ENCODE measurements around the gene HESX1. TPM values are rescaled to one million over a fixed set of nuclear protein-coding genes. Genes with fewer than 3 reads are reported as not detected.

HESX1 gene
- total RNA-seq, 1 experiment from 2014 or later, result 5.6 TPM

GRCh38 chr3:57233799-57234198, 34.0 kb upstream of the HESX1 start:
- Mint-ChIP-seq H3K4me3 (no peak overlapping the region), H3K9me3 (0 out of 2 replicates have a peak, but pooled peaks cover 6% of the 10 kb centered on the region), H3K27ac (no peak overlapping the region), H3K27me3 (ENCODE audit: low read depth) (peaks cover 2% of the 10 kb centered on the region; the same call in 1 of the 2 replicates), H3K36me3 (peaks cover 16% of the 10 kb centered on the region), H3K4me1 (peaks cover 6% of the 10 kb centered on the region)
- DNase-seq (ENCODE audit: low spot score) (no peak), ATAC-seq (no peak)
- TF ChIP-seq NR3C1 (CRISPR knock-in tag; conservative IDR thresholded peaks at IDR 0.05; ENCODE audit: low read depth), result no peak
- TF ChIP-seq, protein P1, sequence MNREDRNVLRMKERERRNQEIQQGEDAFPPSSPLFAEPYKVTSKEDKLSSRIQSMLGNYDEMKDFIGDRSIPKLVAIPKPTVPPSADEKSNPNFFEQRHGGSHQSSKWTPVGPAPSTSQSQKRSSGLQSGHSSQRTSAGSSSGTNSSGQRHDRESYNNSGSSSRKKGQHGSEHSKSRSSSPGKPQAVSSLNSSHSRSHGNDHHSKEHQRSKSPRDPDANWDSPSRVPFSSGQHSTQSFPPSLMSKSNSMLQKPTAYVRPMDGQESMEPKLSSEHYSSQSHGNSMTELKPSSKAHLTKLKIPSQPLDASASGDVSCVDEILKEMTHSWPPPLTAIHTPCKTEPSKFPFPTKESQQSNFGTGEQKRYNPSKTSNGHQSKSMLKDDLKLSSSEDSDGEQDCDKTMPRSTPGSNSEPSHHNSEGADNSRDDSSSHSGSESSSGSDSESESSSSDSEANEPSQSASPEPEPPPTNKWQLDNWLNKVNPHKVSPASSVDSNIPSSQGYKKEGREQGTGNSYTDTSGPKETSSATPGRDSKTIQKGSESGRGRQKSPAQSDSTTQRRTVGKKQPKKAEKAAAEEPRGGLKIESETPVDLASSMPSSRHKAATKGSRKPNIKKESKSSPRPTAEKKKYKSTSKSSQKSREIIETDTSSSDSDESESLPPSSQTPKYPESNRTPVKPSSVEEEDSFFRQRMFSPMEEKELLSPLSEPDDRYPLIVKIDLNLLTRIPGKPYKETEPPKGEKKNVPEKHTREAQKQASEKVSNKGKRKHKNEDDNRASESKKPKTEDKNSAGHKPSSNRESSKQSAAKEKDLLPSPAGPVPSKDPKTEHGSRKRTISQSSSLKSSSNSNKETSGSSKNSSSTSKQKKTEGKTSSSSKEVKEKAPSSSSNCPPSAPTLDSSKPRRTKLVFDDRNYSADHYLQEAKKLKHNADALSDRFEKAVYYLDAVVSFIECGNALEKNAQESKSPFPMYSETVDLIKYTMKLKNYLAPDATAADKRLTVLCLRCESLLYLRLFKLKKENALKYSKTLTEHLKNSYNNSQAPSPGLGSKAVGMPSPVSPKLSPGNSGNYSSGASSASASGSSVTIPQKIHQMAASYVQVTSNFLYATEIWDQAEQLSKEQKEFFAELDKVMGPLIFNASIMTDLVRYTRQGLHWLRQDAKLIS (CRISPR knock-in tag; IDR thresholded peaks at IDR 0.05; ENCODE audit: borderline replicate concordance), result no peak
- TF ChIP-seq ZNF425 (CRISPR knock-in tag; conservative IDR thresholded peaks at IDR 0.05), result no peak
- no peak for TF ChIP-seq MAX (CRISPR knock-in tag; IDR thresholded peaks at IDR 0.05)
- TF ChIP-seq, protein P2, sequence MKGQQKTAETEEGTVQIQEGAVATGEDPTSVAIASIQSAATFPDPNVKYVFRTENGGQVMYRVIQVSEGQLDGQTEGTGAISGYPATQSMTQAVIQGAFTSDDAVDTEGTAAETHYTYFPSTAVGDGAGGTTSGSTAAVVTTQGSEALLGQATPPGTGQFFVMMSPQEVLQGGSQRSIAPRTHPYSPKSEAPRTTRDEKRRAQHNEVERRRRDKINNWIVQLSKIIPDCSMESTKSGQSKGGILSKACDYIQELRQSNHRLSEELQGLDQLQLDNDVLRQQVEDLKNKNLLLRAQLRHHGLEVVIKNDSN (CRISPR knock-in tag; IDR thresholded peaks at IDR 0.05), result no peak
- no peak for TF ChIP-seq TEAD1 (CRISPR knock-in tag; IDR thresholded peaks at IDR 0.05)
- TF ChIP-seq E2F5 (CRISPR knock-in tag; IDR thresholded peaks at IDR 0.05), result no peak
- no peak for TF ChIP-seq ZNF121 (CRISPR knock-in tag; IDR thresholded peaks at IDR 0.05)
- no peak for TF ChIP-seq ZNF138 (CRISPR knock-in tag; conservative IDR thresholded peaks at IDR 0.05)
- TF ChIP-seq ATF6 (CRISPR knock-in tag; IDR thresholded peaks at IDR 0.05), result no peak
- TF ChIP-seq, protein P3, sequence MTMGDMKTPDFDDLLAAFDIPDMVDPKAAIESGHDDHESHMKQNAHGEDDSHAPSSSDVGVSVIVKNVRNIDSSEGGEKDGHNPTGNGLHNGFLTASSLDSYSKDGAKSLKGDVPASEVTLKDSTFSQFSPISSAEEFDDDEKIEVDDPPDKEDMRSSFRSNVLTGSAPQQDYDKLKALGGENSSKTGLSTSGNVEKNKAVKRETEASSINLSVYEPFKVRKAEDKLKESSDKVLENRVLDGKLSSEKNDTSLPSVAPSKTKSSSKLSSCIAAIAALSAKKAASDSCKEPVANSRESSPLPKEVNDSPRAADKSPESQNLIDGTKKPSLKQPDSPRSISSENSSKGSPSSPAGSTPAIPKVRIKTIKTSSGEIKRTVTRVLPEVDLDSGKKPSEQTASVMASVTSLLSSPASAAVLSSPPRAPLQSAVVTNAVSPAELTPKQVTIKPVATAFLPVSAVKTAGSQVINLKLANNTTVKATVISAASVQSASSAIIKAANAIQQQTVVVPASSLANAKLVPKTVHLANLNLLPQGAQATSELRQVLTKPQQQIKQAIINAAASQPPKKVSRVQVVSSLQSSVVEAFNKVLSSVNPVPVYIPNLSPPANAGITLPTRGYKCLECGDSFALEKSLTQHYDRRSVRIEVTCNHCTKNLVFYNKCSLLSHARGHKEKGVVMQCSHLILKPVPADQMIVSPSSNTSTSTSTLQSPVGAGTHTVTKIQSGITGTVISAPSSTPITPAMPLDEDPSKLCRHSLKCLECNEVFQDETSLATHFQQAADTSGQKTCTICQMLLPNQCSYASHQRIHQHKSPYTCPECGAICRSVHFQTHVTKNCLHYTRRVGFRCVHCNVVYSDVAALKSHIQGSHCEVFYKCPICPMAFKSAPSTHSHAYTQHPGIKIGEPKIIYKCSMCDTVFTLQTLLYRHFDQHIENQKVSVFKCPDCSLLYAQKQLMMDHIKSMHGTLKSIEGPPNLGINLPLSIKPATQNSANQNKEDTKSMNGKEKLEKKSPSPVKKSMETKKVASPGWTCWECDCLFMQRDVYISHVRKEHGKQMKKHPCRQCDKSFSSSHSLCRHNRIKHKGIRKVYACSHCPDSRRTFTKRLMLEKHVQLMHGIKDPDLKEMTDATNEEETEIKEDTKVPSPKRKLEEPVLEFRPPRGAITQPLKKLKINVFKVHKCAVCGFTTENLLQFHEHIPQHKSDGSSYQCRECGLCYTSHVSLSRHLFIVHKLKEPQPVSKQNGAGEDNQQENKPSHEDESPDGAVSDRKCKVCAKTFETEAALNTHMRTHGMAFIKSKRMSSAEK (CRISPR knock-in tag; IDR thresholded peaks at IDR 0.05; ENCODE audit: borderline replicate concordance), result no peak
- TF ChIP-seq MXD4 (CRISPR knock-in tag; IDR thresholded peaks at IDR 0.05; ENCODE audit: borderline replicate concordance), result no peak
- TF ChIP-seq, protein P4, sequence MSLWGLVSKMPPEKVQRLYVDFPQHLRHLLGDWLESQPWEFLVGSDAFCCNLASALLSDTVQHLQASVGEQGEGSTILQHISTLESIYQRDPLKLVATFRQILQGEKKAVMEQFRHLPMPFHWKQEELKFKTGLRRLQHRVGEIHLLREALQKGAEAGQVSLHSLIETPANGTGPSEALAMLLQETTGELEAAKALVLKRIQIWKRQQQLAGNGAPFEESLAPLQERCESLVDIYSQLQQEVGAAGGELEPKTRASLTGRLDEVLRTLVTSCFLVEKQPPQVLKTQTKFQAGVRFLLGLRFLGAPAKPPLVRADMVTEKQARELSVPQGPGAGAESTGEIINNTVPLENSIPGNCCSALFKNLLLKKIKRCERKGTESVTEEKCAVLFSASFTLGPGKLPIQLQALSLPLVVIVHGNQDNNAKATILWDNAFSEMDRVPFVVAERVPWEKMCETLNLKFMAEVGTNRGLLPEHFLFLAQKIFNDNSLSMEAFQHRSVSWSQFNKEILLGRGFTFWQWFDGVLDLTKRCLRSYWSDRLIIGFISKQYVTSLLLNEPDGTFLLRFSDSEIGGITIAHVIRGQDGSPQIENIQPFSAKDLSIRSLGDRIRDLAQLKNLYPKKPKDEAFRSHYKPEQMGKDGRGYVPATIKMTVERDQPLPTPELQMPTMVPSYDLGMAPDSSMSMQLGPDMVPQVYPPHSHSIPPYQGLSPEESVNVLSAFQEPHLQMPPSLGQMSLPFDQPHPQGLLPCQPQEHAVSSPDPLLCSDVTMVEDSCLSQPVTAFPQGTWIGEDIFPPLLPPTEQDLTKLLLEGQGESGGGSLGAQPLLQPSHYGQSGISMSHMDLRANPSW (CRISPR knock-in tag; conservative IDR thresholded peaks at IDR 0.05; ENCODE audit: low read depth), result no peak
- TF ChIP-seq CBFB (CRISPR knock-in tag; IDR thresholded peaks at IDR 0.05; ENCODE audit: low read depth), result no peak
- no peak for TF ChIP-seq RORB (CRISPR knock-in tag; IDR thresholded peaks at IDR 0.05)
- no peak for TF ChIP-seq MYBL2 (CRISPR knock-in tag; IDR thresholded peaks at IDR 0.05)
- POLR2A ChIA-PET, result no interaction called here
- CTCF ChIA-PET, result interaction anchor here (0.6 to 1.2 kb wide), 2 partner anchors 10 to 118 kb away, joined by 3 to 4 read pairs; no protein-coding TSS in a partner anchor

Data from WTC11 (cell line).